ENCODE measurements around the gene SUPT5H. TPM values are rescaled to one million over a fixed set of nuclear protein-coding genes. Genes with fewer than 3 reads are reported as not detected.

The SUPT5H gene
- total and polyA plus RNA-seq, 2 of the 13 experiments (the other 11 are each of a cell fraction or from before 2014, with no cell fraction given): 48.2 to 51.7 TPM

DNA sequence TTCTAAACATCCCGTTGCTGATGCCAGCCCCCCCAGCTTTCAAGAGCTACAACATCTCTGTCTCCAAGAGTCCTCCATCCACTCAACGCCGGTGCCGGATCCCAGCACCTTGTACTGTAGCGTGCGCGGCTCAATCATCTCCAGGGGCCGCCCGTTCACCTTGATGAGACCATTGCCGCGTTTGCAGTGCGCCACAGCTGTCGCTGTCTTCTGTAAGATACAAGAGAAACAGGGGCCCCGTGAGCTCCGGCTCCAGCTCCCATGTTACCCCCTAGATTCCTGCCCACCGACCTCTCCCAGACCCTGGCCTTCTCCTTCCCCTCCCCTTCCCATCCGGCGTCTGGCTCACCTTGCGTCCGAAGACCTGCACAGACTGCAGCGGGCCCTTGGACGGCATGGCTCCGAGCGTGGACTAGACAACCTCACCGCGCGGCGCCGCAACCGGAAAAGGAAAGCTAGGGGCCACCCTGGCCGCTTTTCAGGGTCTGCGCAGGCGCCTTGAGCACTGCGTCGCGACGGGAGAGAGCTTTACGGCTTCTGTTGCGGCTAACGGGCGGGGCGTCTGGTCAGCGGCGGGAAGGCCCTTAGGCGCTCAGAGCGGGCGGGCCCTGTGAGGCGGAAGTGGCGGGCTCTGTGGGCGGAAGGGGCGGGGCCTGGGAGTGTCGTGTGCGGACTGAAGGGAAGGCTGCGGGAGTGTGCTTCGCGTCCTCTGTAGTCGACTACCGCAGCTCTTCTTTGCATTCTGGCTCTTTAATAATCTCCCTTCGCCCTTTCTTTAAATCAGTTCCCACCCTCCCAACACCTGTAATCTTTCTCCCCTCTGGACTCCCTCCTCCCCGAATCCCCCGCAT, 9.7 kb upstream of the SUPT5H start, which contains the start of gene RPS16 (continued):
- TF ChIP-seq MXI1 (IDR thresholded peaks at IDR 0.05; ENCODE audit: borderline replicate concordance, low read depth, low read length): peak; percentile 95; the same call in 2 of the 3 replicates
- peak; percentile 84; the same call in 1 of the 2 replicates for TF ChIP-seq HOXA5 (CRISPR knock-in tag; IDR thresholded peaks at IDR 0.05)
- TF ChIP-seq CAMTA2 (CRISPR knock-in tag; IDR thresholded peaks at IDR 0.05; ENCODE audit: borderline replicate concordance): 0 out of 2 replicates have a peak, but pooled peaks have one; percentile 91
- TF ChIP-seq HOXA9 (CRISPR knock-in tag; IDR thresholded peaks at IDR 0.05; ENCODE audit: borderline replicate concordance): peak; percentile 87; the same call in 1 of the 2 replicates
- 0 out of 2 replicates have a peak, but pooled peaks have one; percentile 11 for TF ChIP-seq NFE2 (CRISPR knock-in tag; IDR thresholded peaks at IDR 0.05)
- TF ChIP-seq, protein P1, sequence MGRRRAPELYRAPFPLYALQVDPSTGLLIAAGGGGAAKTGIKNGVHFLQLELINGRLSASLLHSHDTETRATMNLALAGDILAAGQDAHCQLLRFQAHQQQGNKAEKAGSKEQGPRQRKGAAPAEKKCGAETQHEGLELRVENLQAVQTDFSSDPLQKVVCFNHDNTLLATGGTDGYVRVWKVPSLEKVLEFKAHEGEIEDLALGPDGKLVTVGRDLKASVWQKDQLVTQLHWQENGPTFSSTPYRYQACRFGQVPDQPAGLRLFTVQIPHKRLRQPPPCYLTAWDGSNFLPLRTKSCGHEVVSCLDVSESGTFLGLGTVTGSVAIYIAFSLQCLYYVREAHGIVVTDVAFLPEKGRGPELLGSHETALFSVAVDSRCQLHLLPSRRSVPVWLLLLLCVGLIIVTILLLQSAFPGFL (CRISPR knock-in tag; IDR thresholded peaks at IDR 0.05): no peak
- 0 out of 2 replicates have a peak, but pooled peaks have one; percentile 82 for TF ChIP-seq ZBTB8A (CRISPR knock-in tag; IDR thresholded peaks at IDR 0.05; ENCODE audit: borderline replicate concordance, low read depth)
- peak; percentile 83 for TF ChIP-seq ZFYVE20 (CRISPR knock-in tag; IDR thresholded peaks at IDR 0.05; ENCODE audit: borderline replicate concordance, low read depth)
- peak; percentile 98 for TF ChIP-seq DMAP1 (CRISPR knock-in tag; IDR thresholded peaks at IDR 0.05)
- TF ChIP-seq ESRRA (CRISPR knock-in tag; IDR thresholded peaks at IDR 0.05; ENCODE audit: low read depth): peak; percentile 92
- no peak for TF ChIP-seq ZNF530 (CRISPR knock-in tag; IDR thresholded peaks at IDR 0.05; ENCODE audit: low read depth)
- TF ChIP-seq CENPX (CRISPR knock-in tag; IDR thresholded peaks at IDR 0.05): no peak
- TF ChIP-seq, protein P2, sequence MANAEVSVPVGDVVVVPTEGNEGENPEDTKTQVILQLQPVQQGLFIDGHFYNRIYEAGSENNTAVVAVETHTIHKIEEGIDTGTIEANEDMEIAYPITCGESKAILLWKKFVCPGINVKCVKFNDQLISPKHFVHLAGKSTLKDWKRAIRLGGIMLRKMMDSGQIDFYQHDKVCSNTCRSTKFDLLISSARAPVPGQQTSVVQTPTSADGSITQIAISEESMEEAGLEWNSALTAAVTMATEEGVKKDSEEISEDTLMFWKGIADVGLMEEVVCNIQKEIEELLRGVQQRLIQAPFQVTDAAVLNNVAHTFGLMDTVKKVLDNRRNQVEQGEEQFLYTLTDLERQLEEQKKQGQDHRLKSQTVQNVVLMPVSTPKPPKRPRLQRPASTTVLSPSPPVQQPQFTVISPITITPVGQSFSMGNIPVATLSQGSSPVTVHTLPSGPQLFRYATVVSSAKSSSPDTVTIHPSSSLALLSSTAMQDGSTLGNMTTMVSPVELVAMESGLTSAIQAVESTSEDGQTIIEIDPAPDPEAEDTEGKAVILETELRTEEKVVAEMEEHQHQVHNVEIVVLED (CRISPR knock-in tag; IDR thresholded peaks at IDR 0.05; ENCODE audit: borderline replicate concordance): peak; percentile 87
- peak; percentile 70; the same call in 1 of the 2 replicates for TF ChIP-seq ZNF816 (CRISPR knock-in tag; IDR thresholded peaks at IDR 0.05; ENCODE audit: borderline replicate concordance)
- TF ChIP-seq, protein P3, sequence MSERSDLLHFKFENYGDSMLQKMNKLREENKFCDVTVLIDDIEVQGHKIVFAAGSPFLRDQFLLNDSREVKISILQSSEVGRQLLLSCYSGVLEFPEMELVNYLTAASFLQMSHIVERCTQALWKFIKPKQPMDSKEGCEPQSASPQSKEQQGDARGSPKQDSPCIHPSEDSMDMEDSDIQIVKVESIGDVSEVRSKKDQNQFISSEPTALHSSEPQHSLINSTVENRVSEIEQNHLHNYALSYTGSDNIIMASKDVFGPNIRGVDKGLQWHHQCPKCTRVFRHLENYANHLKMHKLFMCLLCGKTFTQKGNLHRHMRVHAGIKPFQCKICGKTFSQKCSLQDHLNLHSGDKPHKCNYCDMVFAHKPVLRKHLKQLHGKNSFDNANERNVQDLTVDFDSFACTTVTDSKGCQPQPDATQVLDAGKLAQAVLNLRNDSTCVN (CRISPR knock-in tag; IDR thresholded peaks at IDR 0.05; ENCODE audit: borderline replicate concordance): peak; percentile 82
- peak; percentile 76; the same call in 1 of the 2 replicates for TF ChIP-seq ZNF510 (CRISPR knock-in tag; IDR thresholded peaks at IDR 0.05; ENCODE audit: low read depth)
- peak; percentile 59; the same call in 1 of the 2 replicates for TF ChIP-seq ZNF205 (CRISPR knock-in tag; IDR thresholded peaks at IDR 0.05)
- TF ChIP-seq, protein P4, sequence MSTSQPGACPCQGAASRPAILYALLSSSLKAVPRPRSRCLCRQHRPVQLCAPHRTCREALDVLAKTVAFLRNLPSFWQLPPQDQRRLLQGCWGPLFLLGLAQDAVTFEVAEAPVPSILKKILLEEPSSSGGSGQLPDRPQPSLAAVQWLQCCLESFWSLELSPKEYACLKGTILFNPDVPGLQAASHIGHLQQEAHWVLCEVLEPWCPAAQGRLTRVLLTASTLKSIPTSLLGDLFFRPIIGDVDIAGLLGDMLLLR (CRISPR knock-in tag; IDR thresholded peaks at IDR 0.05): peak; percentile 85; the same call in 1 of the 2 replicates
- no peak for TF ChIP-seq SMYD3 (CRISPR knock-in tag; IDR thresholded peaks at IDR 0.05)
- TF ChIP-seq ZNF598 (CRISPR knock-in tag; IDR thresholded peaks at IDR 0.05; ENCODE audit: borderline replicate concordance): peak; percentile 90; the same call in 1 of the 2 replicates
- 0 out of 2 replicates have a peak, but pooled peaks have one; percentile 44 for TF ChIP-seq KLF13 (CRISPR knock-in tag; IDR thresholded peaks at IDR 0.05)
- peak; percentile 87; the same call in 1 of the 2 replicates for TF ChIP-seq TOPORS (CRISPR knock-in tag; IDR thresholded peaks at IDR 0.05)
- TF ChIP-seq ZNF589 (CRISPR knock-in tag; conservative IDR thresholded peaks at IDR 0.05): no peak
- TF ChIP-seq, protein P5, sequence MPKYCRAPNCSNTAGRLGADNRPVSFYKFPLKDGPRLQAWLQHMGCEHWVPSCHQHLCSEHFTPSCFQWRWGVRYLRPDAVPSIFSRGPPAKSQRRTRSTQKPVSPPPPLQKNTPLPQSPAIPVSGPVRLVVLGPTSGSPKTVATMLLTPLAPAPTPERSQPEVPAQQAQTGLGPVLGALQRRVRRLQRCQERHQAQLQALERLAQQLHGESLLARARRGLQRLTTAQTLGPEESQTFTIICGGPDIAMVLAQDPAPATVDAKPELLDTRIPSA (CRISPR knock-in tag; IDR thresholded peaks at IDR 0.05; ENCODE audit: borderline replicate concordance): no peak
